Stimulated activated CD8-positive, alpha-beta memory T cell treated with anti-CD3 and anti-CD28 coated beads, Interleukin-12 subunit alpha, Interleukin-12 subunit beta, amount 100 ng/mL, for 24 hours (primary cell): ENCODE data around the gene TELO2.

Source experiments
- DNase-seq: peaks from one replicate; pipeline ENCODE4 v3.0.0-alpha.2; 2020; ENCODE audit errors: extremely low read depth

The TELO2 gene

DNA sequence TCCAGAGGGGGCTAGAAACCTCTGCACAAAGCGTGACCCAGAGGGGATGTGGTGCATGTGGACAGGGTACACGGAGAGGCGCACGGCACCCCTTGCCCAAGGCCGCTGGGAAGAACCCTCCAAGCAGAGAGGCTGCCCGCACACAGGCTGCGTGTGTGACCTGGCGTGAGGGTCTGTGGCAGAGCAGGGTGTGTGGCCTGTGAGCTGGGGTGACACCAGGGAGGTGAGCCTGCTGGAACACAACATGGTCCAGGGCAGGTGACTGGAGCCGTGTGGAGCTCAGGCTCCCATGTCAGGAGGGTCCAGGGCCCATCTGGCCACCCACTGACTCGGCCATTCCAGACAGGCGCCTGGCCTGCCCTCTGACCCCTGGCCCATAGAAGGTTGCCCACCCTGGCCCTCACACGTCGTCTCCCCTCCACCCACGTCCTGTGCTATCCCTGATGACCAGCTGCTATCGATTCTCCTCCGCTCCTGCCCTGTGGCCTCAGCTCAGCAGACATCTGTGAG lies 25.5 kb downstream of the TELO2 start:
- no peak for DNase-seq

DNA sequence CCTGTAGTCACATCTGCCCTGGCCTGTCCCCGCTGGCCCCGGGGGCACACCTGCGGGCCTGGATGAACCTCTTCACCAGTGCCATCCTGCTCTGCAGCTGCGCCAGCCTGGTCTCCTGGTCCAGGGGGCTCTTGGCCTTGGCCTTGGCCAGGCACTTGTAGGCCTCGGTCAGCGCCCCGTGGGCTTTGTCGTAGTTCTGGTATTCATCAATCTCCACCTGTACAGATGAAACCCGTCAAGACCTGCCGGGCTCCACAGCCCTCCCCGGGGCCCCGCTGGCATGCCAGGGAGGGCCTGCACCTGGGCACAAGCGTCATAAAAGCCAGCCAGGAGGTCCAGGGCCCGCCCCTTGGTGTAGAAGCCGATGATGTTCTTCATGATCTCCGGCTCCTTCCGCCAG lies 26.7 kb downstream of the TELO2 start:
- DNase-seq = no peak

GRCh38 chr16:1520461-1520860 lies 27.3 kb downstream of the TELO2 start:
- DNase-seq = no peak

DNA sequence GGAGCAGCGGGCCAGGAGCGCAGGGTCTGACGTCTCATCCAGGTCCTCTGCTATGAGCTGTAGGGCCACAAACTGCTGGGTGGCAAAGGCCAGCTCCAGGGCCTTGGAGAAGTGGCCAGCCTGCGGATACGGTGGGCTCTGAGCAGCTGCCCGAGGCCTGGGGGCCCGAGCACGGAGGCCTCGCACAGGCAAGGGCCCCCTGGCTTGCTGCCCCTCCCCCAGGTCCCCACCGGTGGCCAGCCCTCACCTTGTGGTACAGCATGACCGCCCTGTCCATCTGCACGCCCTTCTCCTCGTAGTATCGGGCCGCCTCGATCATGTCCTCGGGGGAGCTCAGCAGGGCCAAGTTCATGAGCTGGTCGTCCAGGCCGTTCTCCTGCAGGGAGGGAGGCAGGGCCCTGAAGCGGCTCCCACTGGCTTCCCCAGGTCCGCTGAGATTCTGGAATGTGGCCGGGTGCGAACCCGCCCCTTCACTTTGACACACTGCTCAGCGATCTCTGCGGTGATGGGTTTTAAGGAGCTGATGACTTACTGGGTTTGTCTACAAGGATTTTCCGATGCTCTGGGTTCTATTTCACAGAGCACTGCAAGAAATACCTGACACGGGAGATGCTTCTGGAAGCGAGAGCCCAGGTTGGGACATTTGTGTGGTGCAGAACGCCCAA lies 30.6 kb downstream of the TELO2 start:
- no peak for DNase-seq

DNA sequence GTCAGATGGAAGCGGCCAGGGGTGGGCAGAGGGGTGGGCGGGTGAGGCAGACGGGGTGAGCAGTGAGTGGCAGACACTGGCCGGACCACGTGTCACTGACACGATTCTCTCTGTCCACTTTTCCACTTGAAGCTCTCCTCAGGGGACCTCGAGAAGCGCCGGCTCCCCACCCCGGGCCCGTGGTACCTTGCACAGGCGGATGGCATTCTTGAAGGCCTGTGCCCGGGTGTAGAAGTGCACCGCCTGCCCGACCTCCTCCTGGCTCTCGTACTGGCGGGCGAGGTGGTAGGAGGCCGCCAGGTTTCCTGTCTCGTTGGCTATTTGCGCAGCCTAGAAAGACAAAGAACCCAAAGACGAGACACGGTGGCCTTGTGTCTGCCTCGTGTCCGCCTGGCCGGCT lies 31.2 kb downstream of the TELO2 start:
- DNase-seq = no peak

- DNase-seq = no peak
Measured at GRCh38 chr16:1525871-1526607, 32.9 kb downstream of the TELO2 start.

DNA sequence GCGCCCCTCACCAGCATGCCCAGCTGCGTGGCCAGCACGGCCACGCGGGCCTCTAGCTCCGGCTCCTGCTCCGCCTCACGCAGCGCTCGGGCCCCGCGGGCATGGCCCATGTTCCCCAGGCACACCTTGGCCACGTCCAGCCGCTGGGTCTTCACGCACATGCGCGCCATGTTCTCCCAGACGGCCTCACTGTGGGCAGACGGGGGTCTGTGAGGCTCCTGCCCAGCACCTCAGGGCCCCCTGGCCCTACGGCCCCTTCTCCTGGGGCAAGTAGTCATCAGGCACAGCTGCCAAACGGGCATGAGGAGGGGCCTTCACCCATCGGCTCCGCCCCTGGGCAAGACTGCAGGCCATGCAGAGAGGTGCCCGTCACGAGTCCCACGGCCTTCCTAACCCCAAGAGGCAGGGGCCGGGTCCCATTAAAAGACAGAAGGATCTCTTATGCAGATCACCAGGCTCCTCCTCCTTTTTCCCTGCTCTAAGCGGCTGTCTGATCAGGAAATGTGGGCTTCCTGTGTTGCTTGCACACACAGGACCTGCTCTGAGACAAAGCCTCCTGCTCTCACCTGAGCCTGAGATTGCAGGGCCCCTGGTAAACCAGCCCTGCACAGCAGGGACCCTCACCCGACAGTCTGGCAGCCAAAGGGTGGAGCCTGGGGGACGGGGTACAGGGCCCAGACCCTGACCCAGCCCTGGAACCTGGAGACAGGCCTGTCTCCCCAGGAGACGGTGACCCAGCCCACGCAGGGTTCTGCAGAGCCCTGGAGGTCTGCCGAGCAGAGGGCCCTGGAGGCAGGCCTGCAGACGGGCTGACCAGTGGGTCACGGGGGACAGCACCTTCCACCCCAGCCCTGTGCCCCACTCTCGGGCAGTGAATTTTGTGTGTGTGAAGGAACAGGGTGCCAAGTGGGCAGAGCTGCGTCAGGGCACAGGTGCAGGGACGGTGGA lies 33.7 kb downstream of the TELO2 start:
- no peak for DNase-seq

DNA sequence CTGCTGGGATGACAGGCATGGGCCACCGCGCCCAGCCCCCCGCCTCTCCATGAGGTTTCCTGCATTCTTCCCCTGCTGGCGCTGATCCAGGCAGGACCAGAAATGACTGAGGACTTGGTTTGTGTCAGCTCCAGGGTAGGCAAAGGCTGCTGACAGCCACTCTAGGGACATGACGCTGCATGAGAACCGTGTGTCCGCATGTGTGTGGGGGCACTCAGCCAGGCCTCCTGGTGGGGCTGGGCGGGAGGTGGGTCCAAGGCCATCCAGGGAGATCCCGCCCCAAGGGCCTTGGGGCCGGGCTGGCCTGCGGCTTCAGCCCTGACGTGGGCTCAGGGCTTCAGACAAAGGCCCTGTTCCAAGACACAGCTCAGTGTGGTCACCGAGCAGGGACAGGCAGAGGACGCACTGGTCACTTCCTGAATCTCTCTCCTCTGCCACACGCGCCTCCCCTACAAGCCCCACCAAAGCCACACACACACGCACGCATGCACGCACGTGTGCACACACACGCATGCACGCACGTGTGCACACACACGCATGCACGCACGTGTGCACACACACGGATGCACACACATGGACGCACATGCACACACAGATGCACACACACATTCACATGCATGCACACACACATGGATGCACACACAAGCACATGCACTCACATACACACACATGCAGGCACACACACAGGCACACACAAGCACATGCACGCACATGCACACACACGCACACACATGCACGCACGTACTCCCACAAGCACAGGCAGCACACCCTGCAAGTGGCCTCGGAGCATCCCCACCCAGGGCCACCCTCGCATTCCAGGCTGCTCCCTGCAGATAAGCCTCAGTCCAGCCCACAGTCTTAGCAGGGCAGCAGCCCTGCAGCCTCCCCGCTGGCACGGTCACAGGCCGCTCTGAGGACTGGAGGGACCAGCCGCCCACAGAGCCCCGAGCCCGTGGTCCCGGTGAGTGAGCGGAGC lies 35.0 kb downstream of the TELO2 start:
- no peak for DNase-seq

DNA sequence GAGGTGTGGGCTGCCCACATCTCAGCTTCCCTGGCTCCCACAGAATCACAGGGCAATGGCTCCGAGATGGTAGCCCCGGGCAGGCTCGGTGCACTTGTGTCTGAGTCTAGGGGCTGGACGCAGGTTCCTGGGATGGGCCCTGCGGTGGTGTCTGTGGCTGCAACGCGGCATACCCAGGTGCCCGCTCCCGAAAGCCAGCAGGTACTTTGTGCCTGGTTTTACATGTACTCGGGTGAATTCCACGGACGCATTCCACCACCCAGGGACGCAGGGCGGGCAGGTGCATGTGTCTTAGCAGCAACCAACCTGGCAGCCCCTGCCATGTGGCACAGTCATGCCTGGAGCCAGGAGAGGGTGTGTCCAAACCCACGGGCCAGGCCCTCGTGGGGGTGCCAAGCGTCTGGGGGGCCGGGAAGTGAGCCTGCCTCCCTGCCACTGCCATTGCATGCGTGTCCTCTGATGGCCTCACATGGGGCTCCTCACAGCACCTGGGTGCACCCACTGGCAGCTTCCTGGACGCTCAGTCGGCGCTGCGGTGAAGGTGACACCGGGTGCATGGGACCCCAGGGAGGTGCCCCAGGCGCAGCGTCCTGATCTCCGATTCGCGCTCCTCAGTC lies 35.9 kb downstream of the TELO2 start:
- DNase-seq = no peak

- no peak for DNase-seq
Measured at GRCh38 chr16:1530349-1530882, 37.3 kb downstream of the TELO2 start.

GRCh38 chr16:1530883-1531637 lies 37.9 kb downstream of the TELO2 start:
- DNase-seq = no peak

GRCh38 chr16:1531638-1531910 lies 38.4 kb downstream of the TELO2 start:
- no peak for DNase-seq

DNA sequence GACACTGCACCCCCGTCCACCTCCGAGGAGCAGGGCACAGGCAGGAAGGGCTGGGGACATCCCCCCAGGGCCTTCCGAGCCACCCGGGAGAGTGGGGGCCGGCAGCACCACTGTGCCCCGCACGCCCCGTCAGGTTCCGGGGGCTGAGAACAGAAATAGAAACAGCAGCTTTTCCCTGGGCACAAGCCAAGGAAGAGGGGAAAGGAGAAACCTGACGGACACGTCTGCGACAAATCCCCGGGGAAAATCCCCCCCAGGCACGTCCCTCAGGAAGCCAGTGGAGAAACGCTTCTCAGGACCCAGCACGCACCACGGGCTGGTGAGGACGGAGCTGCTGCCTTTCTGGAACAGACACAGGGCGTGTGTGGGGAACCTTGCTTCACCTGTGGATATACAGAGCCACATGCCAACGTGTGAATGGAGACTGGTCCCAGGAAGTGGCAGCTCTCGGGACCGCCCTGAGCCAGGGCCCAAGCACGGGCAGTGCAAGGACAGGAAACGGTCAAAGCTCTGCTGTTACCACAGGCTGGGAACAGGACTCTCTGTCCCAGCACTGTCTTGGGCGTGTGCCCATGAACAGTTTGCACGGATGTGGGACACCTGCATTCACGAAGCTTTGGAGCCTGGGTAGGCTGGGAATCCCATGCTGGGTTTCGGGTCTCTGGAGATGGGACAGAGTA lies 39.1 kb downstream of the TELO2 start:
- DNase-seq = no peak

- DNase-seq = no peak
Measured at GRCh38 chr16:1532771-1533170, 39.6 kb downstream of the TELO2 start.

DNA sequence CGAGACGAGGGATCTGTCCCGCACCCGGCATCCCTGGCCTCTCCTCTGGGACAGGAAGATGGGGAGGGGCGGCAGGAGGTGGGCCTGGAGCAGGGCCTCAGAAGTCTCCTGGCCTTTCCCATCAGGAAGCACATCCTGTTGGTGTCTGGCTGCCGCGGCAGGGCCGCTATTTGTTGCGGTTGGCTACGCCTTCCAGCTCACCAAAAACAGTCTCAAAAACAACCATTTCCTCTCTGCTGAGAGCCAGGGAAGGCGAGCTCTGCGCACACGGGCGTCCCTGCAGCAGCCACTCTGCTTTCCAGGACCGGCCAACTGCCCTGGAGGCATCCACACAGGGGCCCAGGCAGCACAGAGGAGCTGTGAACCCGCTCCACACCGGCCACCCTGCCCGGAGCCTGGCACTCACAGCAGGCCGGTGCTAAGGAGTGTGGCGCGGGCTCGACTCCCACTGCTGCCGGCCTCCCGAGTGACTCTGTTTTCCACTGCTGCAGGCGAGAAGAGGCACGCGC lies 40.3 kb downstream of the TELO2 start, which contains the start of gene TMEM204:
TMEM204 (plus strand) TSS at position 224 of the 509 bp plus-strand sequence. CDS start 610 bp downstream, outside the sequence.
- DNase-seq = no peak

GRCh38 chr16:1534021-1535020 lies 41.2 kb downstream of the TELO2 start:
- DNase-seq = no peak
